HG03460 (cell line): ENCODE results near the gene PRR9.

ENCODE experiments used
- ATAC-seq: cut with Tn5 transposase; IDR thresholded peaks from one replicate; pipeline ENCODE4 v1.9.1; 2021; ENCODE audit not compliant: unreplicated experiment

Gene PRR9

DNA sequence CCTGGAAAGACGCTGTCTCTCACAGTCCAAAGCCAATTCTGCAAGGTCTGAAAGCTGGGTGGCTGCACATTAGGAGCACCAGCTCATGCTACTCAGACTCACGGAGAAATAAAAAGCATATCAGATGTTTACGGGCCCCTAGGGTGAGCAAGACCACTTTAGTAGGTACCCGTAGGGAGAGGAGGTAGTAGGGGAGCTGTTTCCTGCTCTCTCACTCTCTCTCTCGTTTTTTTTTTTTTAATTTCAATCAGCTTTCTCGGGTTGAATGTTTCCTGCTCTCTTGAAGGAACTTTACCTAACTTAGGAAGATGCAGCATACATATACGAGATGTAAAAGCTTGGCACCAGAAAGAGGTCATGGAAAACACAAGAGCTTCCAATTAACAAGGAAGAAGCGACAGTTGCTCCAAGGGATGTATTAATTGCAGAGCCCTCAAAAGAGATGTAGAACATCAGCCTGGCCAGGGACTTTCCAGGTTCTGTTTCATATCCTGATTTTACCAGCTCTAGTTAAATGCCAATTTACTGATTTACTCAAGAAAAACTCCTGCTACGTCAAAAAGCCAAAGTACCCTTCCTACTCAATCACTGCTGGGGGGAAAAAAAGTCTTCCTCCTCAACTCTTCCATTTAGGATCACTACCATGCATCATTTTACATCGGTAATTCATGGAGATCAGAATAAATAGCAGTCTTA, 45.2 kb downstream of the PRR9 start:
- no peak for ATAC-seq

GRCh38 chr1:153265457-153265856, 48.1 kb downstream of the PRR9 start:
- no peak for ATAC-seq
